Endothelial cell of umbilical vein (primary cell): Measurements from ENCODE around the gene LYPD1. TPM values are rescaled to one million over a fixed set of nuclear protein-coding genes. Genes with fewer than 3 reads are reported as not detected.

Source experiments
- BruUV-seq: library from RNA; stranded (reverse); fragments of 400-500 nt; replicated peaks from 2 replicates; lab custom pipeline; 2021; lab: Mats Ljungman, UMichigan
- CTCF ChIA-PET: fragments of 300-600, 350-600 bp; sonication (Branson Sonifier 250); formaldehyde crosslinking; loops from one replicate; lab custom pipeline; 2021; ENCODE audit warnings: antibody characterized with exemption, inconsistent platforms; lab: Charles Lee
- POLR2A ChIA-PET: fragments of 300-600, 350-600 bp; sonication (Branson Sonifier 250); formaldehyde crosslinking; loops from one replicate; lab custom pipeline; 2021; ENCODE audit warnings: antibody characterized with exemption, inconsistent platforms; lab: Charles Lee
- DNase-seq: peaks from one replicate; pipeline ENCODE4 v3.0.0-alpha.2; 2011; ENCODE audit warnings: low read depth, low spot score
- FAIRE-seq: peaks from 2 replicates; lab custom pipeline; 2011; peaks lifted over from hg19 to GRCh38; lab: Jason Lieb, UNC
- H2AFZ ChIP-seq: 2 replicates; pipeline ENCODE4 v1.6.0; 2012; ENCODE audit warnings: low read depth, low read length, control low read depth, inconsistent platforms
- H3K27ac ChIP-seq: 2 replicates; pipeline ENCODE4 v1.5.1; 2011; ENCODE audit warnings: low read depth, mild to moderate bottlenecking, control low read depth, low read length, moderate library complexity; ENCODE audit not compliant: insufficient read depth
- H3K27me3 ChIP-seq, 2 experiments: 2 replicates each; pipeline versions ENCODE4 v1.6.0 to v1.6.1; 2011; ENCODE audit warnings: low read length in 2 of 2, mixed read lengths in 1 of 2; ENCODE audit not compliant: control insufficient read depth in 2 of 2, insufficient read depth in 2 of 2
- H3K36me3 ChIP-seq, 2 experiments: 2 replicates in 1 of 2; 3 replicates in 1 of 2; pipeline ENCODE4 v1.5.1; 2011; ENCODE audit warnings: low read length in 2 of 2, mild to moderate bottlenecking in 1 of 2, moderate library complexity in 1 of 2; ENCODE audit not compliant: control insufficient read depth in 2 of 2, insufficient read depth in 2 of 2; ENCODE audit errors: extremely low read depth in 1 of 2
- H3K4me1 ChIP-seq: 3 replicates; pipeline ENCODE4 v1.5.1; 2011; ENCODE audit warnings: mild to moderate bottlenecking, low read length; ENCODE audit not compliant: control insufficient read depth, insufficient read depth; ENCODE audit errors: extremely low read depth
- H3K4me2 ChIP-seq: 2 replicates; pipeline ENCODE4 v1.6.1; 2011; ENCODE audit warnings: low read length, control low read depth, mixed read lengths; ENCODE audit not compliant: insufficient read depth
- H3K4me3 ChIP-seq, 3 experiments: fragments of 200-600 bp in 1 of 3; sonication (generic), shearing (Covaris generic) in 1 of 3; replicated peaks in 1 of 3; 2 replicates each; pipeline ENCODE4 v1.5.1; 2011 to 2016; ENCODE audit warnings: control low read depth in 3 of 3, low read length in 3 of 3, mild to moderate bottlenecking in 2 of 3, inconsistent platforms in 1 of 3, low read depth in 1 of 3, moderate library complexity in 1 of 3; ENCODE audit not compliant: insufficient read depth in 1 of 3
- H3K79me2 ChIP-seq: 2 replicates; pipeline ENCODE4 v1.6.0; 2012; ENCODE audit warnings: low read length, inconsistent platforms; ENCODE audit not compliant: control insufficient read depth, insufficient read depth
- H3K9ac ChIP-seq: replicated peaks from 2 replicates; pipeline ENCODE3; 2011; ENCODE audit warnings: low read length, control low read depth; ENCODE audit not compliant: insufficient read depth; ENCODE audit errors: extremely low read depth
- H3K9me1 ChIP-seq: replicated peaks from 3 replicates; pipeline ENCODE4 v1.6.0; 2011; ENCODE audit warnings: mild to moderate bottlenecking, low read length; ENCODE audit not compliant: control insufficient read depth, insufficient read depth; ENCODE audit errors: extremely low read depth
- H3K9me3 ChIP-seq: replicated peaks from 2 replicates; pipeline ENCODE4 v1.5.1; 2012; ENCODE audit warnings: low read length, inconsistent platforms; ENCODE audit not compliant: control insufficient read depth, insufficient read depth
- H4K20me1 ChIP-seq: replicated peaks from 2 replicates; pipeline ENCODE3; 2011; ENCODE audit warnings: mild to moderate bottlenecking, low read length; ENCODE audit not compliant: control insufficient read depth, insufficient read depth; ENCODE audit errors: extremely low read depth
- CTCF ChIP-seq, 2 donors: IDR thresholded peaks; 1 replicate in 1 of 2; 2 replicates in 1 of 2; pipeline ENCODE4 v1.5.1; 2011; ENCODE audit warnings: low read length in 2 of 2, mild to moderate bottlenecking in 2 of 2, moderate library complexity in 2 of 2, control low read depth in 1 of 2, inconsistent platforms in 1 of 2, low read depth in 1 of 2; ENCODE audit not compliant: insufficient read depth in 1 of 2; ENCODE audit errors: extremely low read depth in 1 of 2
- EZH2 ChIP-seq: IDR thresholded peaks from 2 replicates; pipeline ENCODE4 v1.6.1; 2012; ENCODE audit warnings: borderline replicate concordance, low read depth, mild to moderate bottlenecking, moderate library complexity, low read length, inconsistent platforms; ENCODE audit not compliant: severe bottlenecking
- FOS ChIP-seq: IDR thresholded peaks from 2 replicates; pipeline ENCODE4 v1.6.1; 2011; ENCODE audit warnings: mild to moderate bottlenecking, low read length, moderate library complexity, borderline replicate concordance; ENCODE audit not compliant: insufficient read depth
- GATA2 ChIP-seq: IDR thresholded peaks from 2 replicates; pipeline ENCODE4 v1.7.0; 2011; ENCODE audit warnings: low read depth, mild to moderate bottlenecking, moderate library complexity, mixed read lengths, low read length; ENCODE audit not compliant: insufficient read length, insufficient read depth
- JUN ChIP-seq: IDR thresholded peaks from 2 replicates; pipeline ENCODE4 v1.6.1; 2011; ENCODE audit warnings: borderline replicate concordance, low read depth; ENCODE audit not compliant: insufficient read length, insufficient read depth
- MAX ChIP-seq: IDR thresholded peaks from 2 replicates; pipeline ENCODE4 v1.6.1; 2011; ENCODE audit not compliant: insufficient read depth, insufficient read length
- MYC ChIP-seq: IDR thresholded peaks from one replicate; pipeline ENCODE4 v1.6.1; 2011; ENCODE audit warnings: mild to moderate bottlenecking, low read depth, low read length
- POLR2A ChIP-seq: IDR thresholded peaks from 2 replicates; pipeline ENCODE4 v1.6.1; 2012; ENCODE audit warnings: low read depth, mild to moderate bottlenecking, control low read depth, low read length
- POLR2AphosphoS5 ChIP-seq: IDR thresholded peaks from 2 replicates; pipeline ENCODE4 v1.6.1; 2012; ENCODE audit warnings: low read depth, mild to moderate bottlenecking, control low read depth, low read length, moderate library complexity; ENCODE audit not compliant: insufficient read depth
- dilution Hi-C: fragments of 300-500 bp; cut with MboI; formaldehyde crosslinking; loops from one replicate; pipeline ENCODE4 v1.15.0; 2019; ENCODE audit warnings: low sequenced_read_pairs; ENCODE audit not compliant: extremely low pct_ligation_motif_present
- intact Hi-C: fragments of 100-400 bp; cut with micrococcal nuclease; formaldehyde crosslinking; loops from one replicate; pipeline ENCODE4 v1.10.0; 2022
- polyA plus RNA-seq, 4 experiments: library from polyadenylated mRNA; depleted of rRNA in 3 of 4; stranded (reverse) in 3 of 4; unstranded in 1 of 4; fragments of >200 nt; gene quantifications; 2 replicates each; pipeline versions ENCODE4 v1.2.1 to v1.2.3, GENCODE V29; 2011 to 2012; ENCODE audit warnings: missing spikeins in 1 of 4
- total RNA-seq: library from RNA; stranded (reverse); gene quantifications from 2 replicates; pipeline ENCODE4 v1.2.3, GENCODE V29; 2021

Gene LYPD1
- total and polyA plus RNA-seq, 2 donors (not counting 3 experiments of a cell fraction or from before 2014, with no cell fraction given) = 76.6 to 105 TPM

- Histone ChIP-seq H3K36me3 (no peaks in the 10 kb centered on the region), H3K79me2 (no peaks in the 10 kb centered on the region), H3K9me3 (no peaks in the 10 kb centered on the region), H3K27me3 (no peaks in the 10 kb centered on the region), H3K4me2 (no peak overlapping the region), H3K9me1 (no peaks in the 10 kb centered on the region), H4K20me1 (no peaks in the 10 kb centered on the region), H3K4me3 (no peak overlapping the region), H2AFZ (no peak overlapping the region), H3K4me1 (no peaks in the 10 kb centered on the region), H3K27ac (no peak overlapping the region), H3K9ac (no peak overlapping the region)
- TF ChIP-seq GATA2 (no peak), MAX (no peak)
- POLR2A ChIA-PET = no interaction called here
- DNase-seq (no peak), FAIRE-seq (no peak)
- BruUV-seq = no TSS peak
- dilution Hi-C loops = no loop called here
- intact Hi-C loops = no loop called here
- CTCF ChIA-PET = no interaction called here
These were observed 49.5 kb upstream of the LYPD1 start for GRCh38 chr2:132719480-132719879.

- TF ChIP-seq GATA2 (no peak), JUN (no peak), POLR2A (no peak), POLR2AphosphoS5 (no peak), MYC (no peak), EZH2 (no peak), FOS (no peak), MAX (no peak), CTCF (IDR thresholded peaks at IDR 0.05; ENCODE audit: extremely low read depth in 1 of 2, insufficient read depth in 1 of 2, low read depth in 1 of 2, low read length in 2 of 2) (no peak)
- H3K9me3 ChIP-seq = no peaks in the 10 kb centered on the region
- DNase-seq (no peak), FAIRE-seq (no peak)
- ChIA-PET POLR2A (no interaction called here), CTCF (no interaction called here)
- intact Hi-C loops (no loop called here), dilution Hi-C loops (no loop called here)
- H3K4me3 ChIP-seq = no peak overlapping the region
- H3K27ac ChIP-seq = no peak overlapping the region
- no peak overlapping the region for H3K9ac ChIP-seq
- H3K36me3 ChIP-seq = no peaks in the 10 kb centered on the region
- no peaks in the 10 kb centered on the region for H3K4me1 ChIP-seq
- no peak overlapping the region for H3K4me2 ChIP-seq
- no peaks in the 10 kb centered on the region for H3K27me3 ChIP-seq
- BruUV-seq = no TSS peak
- no peaks in the 10 kb centered on the region for H3K9me1 ChIP-seq
- H2AFZ ChIP-seq = no peak overlapping the region
- no peaks in the 10 kb centered on the region for H3K79me2 ChIP-seq
- H4K20me1 ChIP-seq = no peaks in the 10 kb centered on the region
These were observed 46.9 kb upstream of the LYPD1 start for GRCh38 chr2:132716954-132717353.
